DOHH2 (cell line): ENCODE results near the gene RASSF10.

Source experiments
- EZH2phosphoT487 ChIP-seq: fragments of 200-600 bp; sonication (generic); IDR thresholded peaks from 2 replicates; pipeline ENCODE4 v1.6.1; 2017; ENCODE audit warnings: borderline replicate concordance, mild to moderate bottlenecking, antibody characterized with exemption, low read length, moderate library complexity, mixed read lengths
- TF ChIP-seq, protein P1 (sequence below): fragments of 200-600 bp; sonication (generic); IDR thresholded peaks from one replicate; pipeline ENCODE4 v1.5.1; 2014; ENCODE audit warnings: antibody characterized with exemption, mild to moderate bottlenecking, low read depth, low read length; ENCODE audit not compliant: poor library complexity, severe bottlenecking

DNA sequence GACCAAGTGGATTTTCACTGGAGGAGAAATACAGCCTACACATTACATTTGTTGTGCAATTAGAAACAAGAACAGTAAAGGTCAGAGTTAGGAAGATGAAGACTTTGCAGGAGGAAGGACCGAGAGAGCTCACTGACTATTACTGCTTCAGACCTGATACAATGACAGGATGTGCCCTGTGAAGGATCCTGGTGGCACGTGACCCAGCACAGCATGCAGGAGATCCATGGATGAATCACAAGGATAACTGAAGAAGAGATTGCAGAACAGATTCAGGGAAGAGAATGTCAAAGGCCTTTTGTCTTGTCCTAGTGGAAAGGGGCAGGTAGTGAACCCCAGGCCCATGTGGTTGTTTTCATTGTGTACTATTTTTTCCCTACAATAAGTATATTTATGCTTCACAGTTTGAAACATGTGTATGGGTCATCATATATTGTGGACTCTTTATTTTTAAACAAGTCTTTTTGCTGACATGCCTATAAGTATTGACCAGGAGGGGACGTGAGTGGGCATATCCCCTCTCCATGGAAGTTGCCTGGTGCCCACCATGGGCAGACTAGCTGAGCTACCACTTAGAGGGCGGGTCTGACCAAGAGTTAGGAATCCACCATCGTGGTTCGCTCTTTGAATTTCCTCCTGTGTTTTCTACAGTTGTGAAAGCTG lies 44.3 kb downstream of the RASSF10 start:
- TF ChIP-seq, protein P1, sequence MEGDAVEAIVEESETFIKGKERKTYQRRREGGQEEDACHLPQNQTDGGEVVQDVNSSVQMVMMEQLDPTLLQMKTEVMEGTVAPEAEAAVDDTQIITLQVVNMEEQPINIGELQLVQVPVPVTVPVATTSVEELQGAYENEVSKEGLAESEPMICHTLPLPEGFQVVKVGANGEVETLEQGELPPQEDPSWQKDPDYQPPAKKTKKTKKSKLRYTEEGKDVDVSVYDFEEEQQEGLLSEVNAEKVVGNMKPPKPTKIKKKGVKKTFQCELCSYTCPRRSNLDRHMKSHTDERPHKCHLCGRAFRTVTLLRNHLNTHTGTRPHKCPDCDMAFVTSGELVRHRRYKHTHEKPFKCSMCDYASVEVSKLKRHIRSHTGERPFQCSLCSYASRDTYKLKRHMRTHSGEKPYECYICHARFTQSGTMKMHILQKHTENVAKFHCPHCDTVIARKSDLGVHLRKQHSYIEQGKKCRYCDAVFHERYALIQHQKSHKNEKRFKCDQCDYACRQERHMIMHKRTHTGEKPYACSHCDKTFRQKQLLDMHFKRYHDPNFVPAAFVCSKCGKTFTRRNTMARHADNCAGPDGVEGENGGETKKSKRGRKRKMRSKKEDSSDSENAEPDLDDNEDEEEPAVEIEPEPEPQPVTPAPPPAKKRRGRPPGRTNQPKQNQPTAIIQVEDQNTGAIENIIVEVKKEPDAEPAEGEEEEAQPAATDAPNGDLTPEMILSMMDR = no peak
- no peak for TF ChIP-seq EZH2phosphoT487
